ENCODE results near the gene ELOVL2. TPM values are rescaled to one million over a fixed set of nuclear protein-coding genes. Genes with fewer than 3 reads are reported as not detected.

ELOVL2 gene
- total RNA-seq, 1 experiment from 2014 or later, result 0.07 TPM

DNA sequence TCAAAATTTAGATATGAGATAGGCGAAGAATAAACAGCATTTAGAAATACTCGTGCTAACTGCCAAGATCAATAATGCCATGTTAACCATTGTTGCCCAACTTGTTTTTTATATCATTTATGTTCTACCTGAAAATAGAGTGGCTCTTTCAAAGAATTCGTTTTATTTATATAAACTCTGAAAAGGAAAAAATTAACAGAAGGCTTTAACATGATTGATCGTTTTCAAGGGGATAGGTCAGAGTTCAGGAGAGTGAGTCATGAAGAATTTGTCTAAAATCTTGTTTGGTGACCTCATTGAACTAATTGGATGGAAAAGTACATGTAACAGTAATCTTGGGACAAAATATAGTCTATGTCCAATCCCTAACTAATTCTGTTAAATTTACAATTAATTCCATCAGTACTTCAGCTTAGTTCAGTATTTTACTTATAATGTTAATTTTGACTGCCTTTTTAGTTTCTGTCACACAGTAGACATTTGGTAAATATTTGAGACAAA, 11.1 kb upstream of the ELOVL2 start (continued):
- TF ChIP-seq TCF7L2 (IDR thresholded peaks at IDR 0.05; ENCODE audit: borderline replicate concordance, extremely low read depth, insufficient read depth, insufficient read length), result no peak
- TF ChIP-seq ZNF274 (IDR thresholded peaks at IDR 0.05; ENCODE audit: low read depth, low read length), result no peak
- TF ChIP-seq, protein P1, sequence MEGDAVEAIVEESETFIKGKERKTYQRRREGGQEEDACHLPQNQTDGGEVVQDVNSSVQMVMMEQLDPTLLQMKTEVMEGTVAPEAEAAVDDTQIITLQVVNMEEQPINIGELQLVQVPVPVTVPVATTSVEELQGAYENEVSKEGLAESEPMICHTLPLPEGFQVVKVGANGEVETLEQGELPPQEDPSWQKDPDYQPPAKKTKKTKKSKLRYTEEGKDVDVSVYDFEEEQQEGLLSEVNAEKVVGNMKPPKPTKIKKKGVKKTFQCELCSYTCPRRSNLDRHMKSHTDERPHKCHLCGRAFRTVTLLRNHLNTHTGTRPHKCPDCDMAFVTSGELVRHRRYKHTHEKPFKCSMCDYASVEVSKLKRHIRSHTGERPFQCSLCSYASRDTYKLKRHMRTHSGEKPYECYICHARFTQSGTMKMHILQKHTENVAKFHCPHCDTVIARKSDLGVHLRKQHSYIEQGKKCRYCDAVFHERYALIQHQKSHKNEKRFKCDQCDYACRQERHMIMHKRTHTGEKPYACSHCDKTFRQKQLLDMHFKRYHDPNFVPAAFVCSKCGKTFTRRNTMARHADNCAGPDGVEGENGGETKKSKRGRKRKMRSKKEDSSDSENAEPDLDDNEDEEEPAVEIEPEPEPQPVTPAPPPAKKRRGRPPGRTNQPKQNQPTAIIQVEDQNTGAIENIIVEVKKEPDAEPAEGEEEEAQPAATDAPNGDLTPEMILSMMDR (IDR thresholded peaks at IDR 0.05 in 2 of 3, conservative IDR thresholded peaks at IDR 0.05 in 1 of 3; ENCODE audit: borderline replicate concordance in 1 of 3, insufficient read depth in 1 of 3, low read depth in 2 of 3, low read length in 2 of 3), result no peak
- TF ChIP-seq ZFX (IDR thresholded peaks at IDR 0.05), result no peak
- TF ChIP-seq RAD21 (IDR thresholded peaks at IDR 0.05; ENCODE audit: low read depth), result no peak
- TF ChIP-seq EGR1 (IDR thresholded peaks at IDR 0.05; ENCODE audit: low read depth), result no peak
- no peak for TF ChIP-seq CEBPB (IDR thresholded peaks at IDR 0.05; ENCODE audit: low read depth)

DNA sequence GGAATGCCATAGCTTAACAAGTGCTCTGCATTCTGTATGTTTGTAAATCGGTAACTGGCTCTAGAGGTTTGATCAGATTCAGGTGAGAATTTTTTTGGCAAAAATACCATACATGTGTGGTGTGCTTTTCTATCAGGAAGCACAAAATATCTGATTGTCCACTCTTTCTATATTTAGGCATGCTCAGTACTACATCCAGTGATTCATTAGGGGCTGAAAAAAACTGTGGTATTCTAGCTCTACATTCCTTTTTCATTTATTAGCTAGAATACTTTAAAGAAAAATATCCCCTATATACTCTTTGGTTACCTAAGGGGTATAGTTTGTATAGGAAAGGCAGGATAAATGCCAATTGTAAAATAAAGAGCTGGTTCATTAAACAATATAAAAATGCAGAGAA, 10.6 kb upstream of the ELOVL2 start:
- POLR2A ChIA-PET, result no interaction called here

More for the DNA sequence above, 10.6 kb upstream of the ELOVL2 start:
- H3K9me3 ChIP-seq (ENCODE audit: control insufficient read depth in 1 of 2, insufficient read depth in 1 of 2, low read depth in 1 of 2, low read length in 2 of 2), result no peaks in the 10 kb centered on the region
- H2AFZ ChIP-seq (ENCODE audit: low read depth, low read length, poor library complexity, severe bottlenecking), result no peak overlapping the region
- intact Hi-C loops (cut with micrococcal nuclease), result no loop called here
- no peak overlapping the region for H3K27ac ChIP-seq (ENCODE audit: low read depth, low read length)
- DNase-seq (ENCODE audit: low read depth, low spot score) (no peak), ATAC-seq (no peak)
- H3K4me3 ChIP-seq (replicated peaks in 1 of 2; ENCODE audit: low read depth in 1 of 2, low read length in 2 of 2), result no peak overlapping the region
- H3K4me1 ChIP-seq (ENCODE audit: control insufficient read depth in 1 of 2, insufficient read depth in 2 of 2, low read length in 2 of 2), result peaks cover 7 to 11% of the 10 kb centered on the region in 2 experiments; a peak in 2 of 4 replicates
- no peaks in the 10 kb centered on the region for H4K20me1 ChIP-seq (ENCODE audit: insufficient read depth)
- no peaks in the 10 kb centered on the region for H3K27me3 ChIP-seq (ENCODE audit: insufficient read depth, low read length)
- ChIA-PET RAD21 (ENCODE audit: low non-redundant PET in 1 of 2, low total read pairs in 2 of 2, uncharacterized antibody in 2 of 2, unreplicated experiment in 2 of 2) (no interaction called here), CTCF (interaction anchor here (1.2 kb wide), 1 partner anchor 14 kb away, joined by 4 read pairs; no protein-coding TSS in a partner anchor)
- no peaks in the 10 kb centered on the region for H3K9me2 ChIP-seq (ENCODE audit: insufficient read depth)
- H3K4me2 ChIP-seq (ENCODE audit: low read length), result no peak overlapping the region
- no peaks in the 10 kb centered on the region for H3K36me3 ChIP-seq (ENCODE audit: control insufficient read depth in 1 of 2, insufficient read depth in 2 of 2, low read length in 2 of 2)
- BruUV-seq (replicated peaks), result no TSS peak
- no peaks in the 10 kb centered on the region for H3K79me2 ChIP-seq (ENCODE audit: insufficient read depth, low read length)
- no peak overlapping the region for H3K9ac ChIP-seq (ENCODE audit: low read length)
- TF ChIP-seq EGR1 (IDR thresholded peaks at IDR 0.05; ENCODE audit: low read depth) (no peak), ZNF274 (IDR thresholded peaks at IDR 0.05; ENCODE audit: low read depth, low read length) (no peak)
